Muscle of arm (tissue), 12 donors: ENCODE results near the gene MTCL1. TPM values are rescaled to one million over a fixed set of nuclear protein-coding genes. Genes with fewer than 3 reads are reported as not detected.
A peak's percentile ranks its signal among the peaks of the same experiment; 100 is the strongest.

Experiments used
- DNase-seq: peaks from one replicate; pipeline ENCODE4 v3.0.0-alpha.2; 2013
- polyA plus RNA-seq, 12 donors: library from polyadenylated mRNA; unstranded; fragments of 120-200 nt; gene quantifications; one replicate each; pipeline ENCODE4 v1.2.1, GENCODE V29; 2013; ENCODE audit not compliant: insufficient read length in 12 of 12

MTCL1 gene
- polyA plus RNA-seq, 12 donors = 18.2 to 51.8 (median 28.9) TPM; not detected in 1

DNA sequence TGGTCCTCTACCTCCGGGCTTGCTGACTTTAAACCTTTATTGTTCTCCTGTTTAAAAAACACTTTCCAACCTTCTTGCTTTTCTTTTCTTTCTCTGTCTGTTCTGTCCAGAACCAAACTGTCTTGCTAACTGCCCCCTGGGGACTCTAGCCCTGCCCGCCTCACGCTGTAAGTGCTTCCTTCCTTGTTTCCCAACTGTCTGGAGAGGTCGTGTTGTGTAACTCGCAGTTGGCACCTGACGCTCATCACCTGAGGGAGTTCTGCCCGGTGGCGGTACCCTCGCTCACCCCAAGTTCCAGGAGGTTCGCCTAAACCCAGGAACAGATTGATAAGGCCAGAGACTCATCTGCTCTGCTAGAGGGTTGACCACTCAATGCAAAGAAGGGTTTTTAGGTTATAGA lies 123.4 kb downstream of the MTCL1 start:
- no peak for DNase-seq

DNA sequence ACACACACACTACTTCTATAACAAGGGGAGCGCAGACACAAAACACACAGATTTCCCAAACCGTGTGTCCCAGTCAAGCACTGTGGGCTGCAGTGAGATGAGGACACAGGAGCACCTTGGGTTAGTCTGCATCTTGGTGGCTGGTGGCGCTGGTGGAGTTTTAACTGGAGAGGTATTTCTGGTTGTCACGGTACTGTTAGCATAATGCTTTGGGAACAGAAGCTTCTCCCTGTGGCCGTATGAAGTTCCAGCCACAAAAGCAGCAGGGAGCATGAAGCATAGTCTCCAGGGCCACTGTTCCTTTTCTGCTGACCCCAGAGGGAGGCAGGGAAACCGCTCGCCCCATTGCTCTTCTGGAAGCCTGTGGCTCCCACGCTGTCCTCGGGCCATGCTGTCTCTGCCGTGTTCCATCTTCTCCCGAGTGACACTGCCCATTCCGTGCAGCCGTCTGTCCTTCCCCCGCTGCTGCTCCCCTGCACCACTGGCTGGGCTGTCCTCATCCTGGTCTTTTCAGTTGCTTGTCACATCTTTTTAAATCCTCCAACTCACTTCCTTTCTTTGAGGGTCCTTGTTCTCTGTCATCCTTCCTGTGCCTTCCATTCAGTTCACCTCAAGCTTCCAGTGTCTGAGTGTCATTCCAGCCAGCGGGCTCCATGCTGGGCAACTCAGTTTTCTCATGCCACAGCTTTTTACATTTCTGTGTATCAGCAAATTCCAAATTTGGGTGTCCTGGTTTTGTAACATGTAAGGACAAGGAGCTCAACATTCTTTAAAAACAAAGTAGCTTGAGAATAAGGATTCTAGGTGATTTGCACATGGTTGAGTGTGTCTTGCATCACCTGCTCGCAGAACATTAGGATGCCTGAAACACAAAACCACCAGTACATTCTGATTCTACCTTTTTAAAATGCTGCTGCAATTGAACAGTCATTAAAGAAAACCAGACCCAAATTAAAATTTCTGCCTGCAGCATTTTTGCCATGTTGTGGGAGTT lies 125.0 kb downstream of the MTCL1 start:
- no peak for DNase-seq

DNA sequence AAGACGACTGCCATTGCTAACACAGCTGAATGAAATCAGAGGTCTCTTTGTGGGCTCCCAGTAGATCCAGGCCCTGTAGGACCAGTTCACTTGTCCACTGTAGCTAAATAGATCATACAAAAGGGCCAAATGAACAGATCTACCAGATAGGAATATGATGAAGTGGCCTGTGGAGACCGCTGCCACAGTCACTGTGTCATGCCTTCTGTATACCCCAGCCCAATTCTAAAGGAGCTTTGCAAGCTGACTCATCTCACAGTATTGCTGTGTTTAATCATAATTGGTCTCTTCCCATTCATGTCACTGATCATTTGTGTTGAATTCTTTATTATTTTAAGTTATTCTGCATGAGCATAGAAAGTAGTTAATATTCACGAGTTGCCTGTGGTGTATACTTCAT lies 125.8 kb downstream of the MTCL1 start:
- no peak for DNase-seq

DNA sequence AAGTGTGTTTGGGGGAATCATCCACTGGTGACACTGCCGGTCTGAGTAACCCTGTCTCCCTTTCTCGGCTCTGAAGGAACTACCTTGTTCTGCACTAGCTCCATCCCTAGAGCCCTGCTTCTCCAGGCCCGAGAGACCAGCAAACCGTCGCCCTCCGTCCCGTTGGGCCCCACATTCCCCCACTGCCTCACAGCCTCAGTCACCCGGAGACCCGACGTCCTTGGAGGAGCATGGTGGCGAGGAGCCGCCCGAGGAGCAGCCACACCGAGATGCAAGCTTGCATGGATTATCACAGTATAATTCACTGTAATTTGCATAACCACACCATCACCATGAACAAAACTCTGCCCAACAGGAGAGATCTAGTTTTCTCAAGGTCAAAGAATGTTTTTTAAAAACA lies 126.2 kb downstream of the MTCL1 start:
- DNase-seq = no peak

DNA sequence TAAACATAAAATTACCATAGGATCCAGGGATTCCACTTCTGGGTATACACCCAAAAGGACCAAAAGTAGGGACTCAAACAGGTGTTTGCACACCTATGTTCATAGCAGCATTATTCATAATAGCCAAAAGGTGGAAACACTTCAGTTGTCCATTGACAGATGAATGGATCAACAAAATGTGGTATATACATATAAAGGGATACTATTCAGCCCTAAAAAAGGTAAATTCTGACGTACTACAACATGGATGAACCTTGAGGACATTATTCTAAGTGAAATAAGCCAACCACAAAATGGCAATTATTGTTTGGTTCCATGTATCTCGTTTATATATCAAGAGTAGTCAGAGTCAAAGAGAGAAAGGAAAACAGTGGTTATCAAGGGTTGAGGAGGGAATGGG lies 128.1 kb downstream of the MTCL1 start:
- DNase-seq = no peak

DNA sequence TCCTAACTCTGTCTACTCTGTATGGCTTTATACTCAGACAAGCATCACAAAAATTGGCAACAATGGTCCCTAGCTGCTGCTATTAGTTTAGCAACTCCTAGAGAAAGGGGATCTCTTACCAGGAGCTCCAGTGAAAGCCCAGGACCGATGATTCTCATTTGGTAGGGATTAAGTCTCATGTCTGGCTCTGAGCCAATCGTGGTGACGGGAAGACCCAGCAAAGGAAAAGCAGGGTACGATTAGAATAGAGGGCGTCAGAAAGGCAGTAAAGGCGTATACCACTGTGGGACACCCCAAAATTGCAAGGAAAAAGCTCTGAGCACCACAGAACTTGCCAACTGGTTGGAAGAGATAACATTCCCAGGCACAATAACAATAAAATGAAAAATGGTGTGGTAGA lies 129.5 kb downstream of the MTCL1 start:
- no peak for DNase-seq

GRCh38 chr18:8835521-8835953 lies 130.2 kb downstream of the MTCL1 start:
- DNase-seq = peak; percentile 35

DNA sequence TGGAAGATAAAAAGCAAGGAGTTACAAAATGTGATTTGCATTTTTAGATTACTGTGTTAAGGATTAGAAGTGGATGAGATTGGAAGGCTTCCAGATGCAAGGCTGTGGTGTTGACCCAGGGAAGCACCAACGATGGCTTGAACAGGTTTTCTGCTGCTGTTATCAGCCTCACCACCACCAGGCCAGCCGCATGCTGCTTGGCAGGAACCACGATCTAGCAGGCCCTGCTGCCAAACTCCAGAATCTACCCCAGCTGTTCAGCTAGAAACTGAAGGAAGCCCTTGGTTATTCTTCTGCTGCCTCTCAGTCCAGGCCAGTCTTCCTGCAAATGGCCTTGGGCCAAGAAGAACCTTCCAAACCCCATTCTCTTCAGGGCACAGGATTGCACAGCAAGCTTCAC lies 133.9 kb downstream of the MTCL1 start:
- peak; percentile 26 for DNase-seq

GRCh38 chr18:8841781-8842485 lies 136.6 kb downstream of the MTCL1 start:
- DNase-seq = no peak

- DNase-seq = no peak
Observed at GRCh38 chr18:8842506-8842905, 137.2 kb downstream of the MTCL1 start.

GRCh38 chr18:8843005-8843404 lies 137.6 kb downstream of the MTCL1 start:
- DNase-seq = no peak

DNA sequence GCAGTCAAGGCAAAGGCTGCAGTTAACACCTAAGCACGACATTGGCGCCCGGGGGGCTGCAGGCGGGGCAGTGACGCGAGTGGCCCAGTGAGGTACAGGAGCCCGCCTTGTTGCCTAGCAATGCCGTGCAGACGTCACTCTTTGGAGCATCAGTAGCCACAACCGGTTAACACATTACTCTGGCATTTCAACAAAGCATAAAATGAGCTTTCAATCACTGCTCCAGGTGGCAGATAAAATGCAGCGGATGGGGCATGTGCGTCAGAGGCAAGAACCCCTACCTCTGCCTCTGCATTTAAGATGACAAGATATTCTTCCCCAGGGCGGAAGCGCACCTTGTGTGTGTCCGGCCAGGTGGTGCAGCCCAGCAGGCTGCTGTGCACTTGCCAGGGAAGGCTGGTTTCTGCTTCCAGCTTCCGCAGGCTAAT lies 139.4 kb downstream of the MTCL1 start:
- DNase-seq = no peak

GRCh38 chr18:8845506-8845905 lies 140.2 kb downstream of the MTCL1 start:
- no peak for DNase-seq

DNA sequence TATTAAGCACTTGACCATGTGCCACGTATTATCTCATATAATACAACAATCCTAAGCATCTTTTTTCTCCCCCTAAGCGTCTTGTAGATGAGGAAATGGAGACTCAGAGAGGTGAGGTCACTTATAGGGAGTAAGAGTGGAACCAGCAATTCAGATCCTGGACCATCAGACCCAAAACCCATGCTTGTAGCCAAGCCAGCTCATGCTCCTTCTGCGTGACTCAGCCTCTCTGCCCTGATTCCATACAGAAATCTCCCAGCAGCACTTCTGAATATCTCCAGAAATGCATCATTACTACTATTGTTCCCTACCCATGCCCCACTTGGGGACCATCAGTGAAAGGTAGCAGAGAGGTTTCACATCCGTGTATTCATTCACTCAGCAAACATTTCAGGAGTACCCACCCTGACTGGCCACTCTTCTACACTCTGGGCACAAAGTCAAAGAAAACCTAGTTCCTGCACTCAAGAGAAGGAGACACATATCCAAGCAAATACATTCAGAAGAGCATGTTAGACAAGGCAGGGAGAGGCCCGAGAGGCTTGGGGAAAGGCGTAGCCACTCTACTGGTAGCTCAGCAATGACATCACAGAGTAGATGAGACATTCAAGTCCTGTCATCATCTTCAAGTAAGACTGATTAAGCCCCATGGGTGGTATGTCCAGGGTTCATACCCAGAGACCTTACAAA lies 141.9 kb downstream of the MTCL1 start:
- no peak for DNase-seq

DNA sequence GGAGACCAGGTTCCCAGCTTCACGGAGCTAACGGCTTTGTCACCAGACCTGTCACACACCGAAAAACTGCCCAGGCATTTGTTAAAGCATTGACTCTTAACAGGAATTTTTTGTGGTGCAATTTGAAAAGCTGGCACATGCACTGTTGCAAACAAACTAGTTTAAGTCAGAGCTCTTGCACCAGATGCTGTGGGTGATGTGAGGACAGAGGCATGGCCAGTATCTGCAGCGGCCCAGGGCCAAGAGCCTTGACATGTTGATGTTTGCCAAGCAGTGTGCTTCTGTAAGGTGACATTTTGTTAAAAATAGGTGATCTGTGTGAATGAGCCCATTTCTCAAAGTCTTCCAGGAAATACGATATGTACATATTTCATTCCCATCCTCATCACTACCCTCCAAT lies 142.5 kb downstream of the MTCL1 start:
- DNase-seq = no peak

- no peak for DNase-seq
Observed at GRCh38 chr18:8848541-8848940, 143.2 kb downstream of the MTCL1 start.

DNA sequence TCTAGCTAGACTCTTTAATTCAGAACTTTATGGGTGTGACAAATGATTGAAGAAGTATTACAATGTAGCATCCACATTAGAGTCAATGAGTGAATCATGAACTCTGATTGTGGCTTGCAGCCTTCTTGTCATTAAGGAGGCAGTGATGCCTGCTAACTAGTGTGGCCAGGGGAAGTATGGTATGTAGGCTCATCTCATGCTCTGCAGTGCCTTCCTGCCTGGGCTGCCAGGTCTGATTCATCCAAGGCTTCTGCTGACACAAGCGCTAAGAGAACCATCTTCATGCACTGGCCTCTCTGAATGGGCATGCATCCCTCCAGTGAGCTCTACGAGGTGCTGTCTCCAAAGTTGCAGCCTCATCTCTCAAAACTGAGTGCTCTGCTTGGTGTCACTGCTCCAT lies 144.3 kb downstream of the MTCL1 start:
- DNase-seq = no peak

GRCh38 chr18:8851659-8852058 lies 146.3 kb downstream of the MTCL1 start:
- no peak for DNase-seq

DNA sequence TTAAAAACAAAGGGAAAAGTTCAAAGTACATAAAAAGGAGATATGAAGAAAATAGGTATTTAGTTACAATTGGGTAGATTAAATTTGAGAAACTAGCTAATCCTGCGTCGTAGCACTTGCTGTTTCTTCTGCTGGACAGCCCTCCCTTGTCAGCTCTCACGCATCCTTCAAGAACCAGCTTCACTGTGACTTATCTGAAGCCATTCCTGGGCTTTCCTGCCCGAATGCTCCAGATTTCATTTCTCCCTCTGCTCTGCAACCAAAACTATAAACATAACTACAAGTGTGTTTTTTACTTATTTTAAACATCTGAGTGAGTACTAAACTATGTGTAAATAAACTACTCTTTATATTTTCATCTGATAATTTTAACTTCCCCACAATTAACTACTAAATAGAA lies 149.2 kb downstream of the MTCL1 start:
- no peak for DNase-seq

DNA sequence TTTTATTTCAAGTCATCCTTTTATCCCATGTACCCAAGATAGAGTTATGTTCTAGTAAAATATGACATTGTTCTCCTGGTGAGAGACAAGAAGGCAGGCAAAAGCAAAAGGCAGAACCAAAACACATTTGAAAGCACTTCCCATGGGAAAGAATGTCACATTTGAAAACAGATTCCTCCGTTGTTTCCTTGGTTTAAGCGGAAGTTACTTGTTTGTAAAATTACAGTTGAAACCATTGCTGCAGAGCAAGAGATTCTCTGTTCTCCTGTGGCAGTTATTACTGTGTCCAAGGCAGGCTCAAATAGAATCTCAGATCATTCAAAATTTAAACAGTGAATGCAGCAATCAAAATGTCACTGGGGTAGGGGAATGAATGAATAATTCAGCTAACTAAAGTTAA lies 149.6 kb downstream of the MTCL1 start:
- no peak for DNase-seq

DNA sequence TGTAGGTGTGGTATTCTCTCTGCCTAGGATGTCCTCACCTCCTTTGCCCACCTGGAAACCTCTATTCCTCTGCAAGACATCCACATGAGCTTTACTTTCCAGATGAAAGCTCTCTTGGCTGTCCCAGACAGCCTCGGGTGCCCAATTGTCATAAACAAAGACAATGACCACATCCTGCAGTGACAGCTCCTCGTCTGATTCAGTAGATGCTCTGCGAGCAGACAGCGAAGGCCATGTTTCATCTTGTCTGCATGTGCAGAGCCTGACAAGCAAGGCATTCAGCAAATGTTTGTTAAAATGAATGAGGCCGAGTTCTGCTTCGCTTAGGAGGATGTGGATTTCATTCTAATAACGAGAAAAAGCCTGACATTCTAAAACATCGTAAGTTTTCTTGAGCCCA lies 150.9 kb downstream of the MTCL1 start:
- no peak for DNase-seq

- no peak for DNase-seq
Observed at GRCh38 chr18:8856769-8857393, 151.5 kb downstream of the MTCL1 start.
